ENCODE data around the gene MOB3B.
"Not testable (repeated sequence)": the region's sequence is repeated elsewhere in the genome, so short reads cannot be mapped to it uniquely, and the experiment has no call there.

The MOB3B gene

DNA sequence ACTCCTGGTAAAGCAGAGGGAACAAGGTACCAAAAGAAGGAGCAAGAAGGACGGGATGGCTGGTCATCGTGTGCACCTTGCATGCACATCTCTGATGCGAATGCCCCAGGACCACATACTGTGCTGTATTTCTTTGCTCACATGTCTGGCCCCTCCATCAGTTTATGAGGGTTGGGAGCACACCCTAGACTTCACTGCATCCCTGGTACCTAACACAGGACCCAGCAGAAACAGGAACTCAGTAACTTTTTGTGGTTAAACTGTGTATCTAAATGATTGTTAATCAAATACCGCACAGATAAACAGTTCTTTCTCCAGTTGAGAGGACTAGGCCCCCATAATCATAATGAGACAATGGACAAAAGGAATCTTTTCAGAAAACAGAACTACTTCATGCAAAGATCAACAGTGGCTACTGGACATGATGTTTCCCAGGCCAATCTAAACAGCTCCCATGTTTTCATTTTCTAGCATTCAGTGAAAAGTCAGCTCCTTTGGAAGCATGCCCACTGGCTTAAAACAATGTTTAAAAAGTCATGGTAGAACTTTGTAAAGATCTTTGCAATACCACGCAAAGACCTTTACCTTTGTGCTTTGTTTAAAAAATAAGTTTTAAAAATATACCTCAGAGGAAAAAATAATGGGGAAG, 61.0 kb downstream of the MOB3B start:
- Histone ChIP-seq H3K9me3 (replicated peaks in 1 of 2; ENCODE audit: control insufficient read depth in 2 of 2, insufficient read depth in 1 of 2, low read depth in 1 of 2, low read length in 2 of 2) (peaks cover 0 to 3% of the 10 kb centered on the region in 2 donors), H3K4ac (ENCODE audit: low read length) (no peak overlapping the region), H2AFZ (ENCODE audit: low read length) (no peak overlapping the region), H3K4me1 (ENCODE audit: control insufficient read depth in 2 of 2, insufficient read depth in 1 of 2, low read depth in 1 of 2, low read length in 2 of 2) (peaks cover 0 to 22% of the 10 kb centered on the region in 2 donors), H3K23ac (ENCODE audit: low read depth, low read length, poor library complexity) (no peak overlapping the region), H3K4me3 (ENCODE audit: low read length in 2 of 2) (no peak overlapping the region), H3K4me2 (ENCODE audit: insufficient read depth, low read length, poor library complexity, severe bottlenecking) (no peak overlapping the region), H4K8ac (ENCODE audit: low read depth, low read length) (no peak overlapping the region), H2BK120ac (ENCODE audit: low read depth, low read length) (no peak overlapping the region), H3K27ac (replicated peaks; ENCODE audit: low read length) (no peak overlapping the region), H3K36me3 (replicated peaks in 1 of 2; ENCODE audit: control insufficient read depth in 2 of 2, insufficient read depth in 2 of 2, low read length in 2 of 2) (peaks cover 0 to 59% of the 10 kb centered on the region in 2 donors), H2AK5ac (ENCODE audit: low read depth, low read length) (no peak overlapping the region), H3K27me3 (ENCODE audit: control insufficient read depth in 3 of 3, insufficient read depth in 3 of 3, low read depth in 1 of 3, low read length in 3 of 3) (no peaks in the 10 kb centered on the region), H2BK5ac (ENCODE audit: low read length) (no peak overlapping the region), H4K91ac (ENCODE audit: low read depth, low read length, poor library complexity) (no peak overlapping the region), H3K18ac (ENCODE audit: low read length) (no peak overlapping the region), H3K9ac (ENCODE audit: low read depth, low read length, poor library complexity) (no peak overlapping the region), H2BK15ac (ENCODE audit: low read length) (no peak overlapping the region), H2BK12ac (ENCODE audit: low read length) (no peak overlapping the region), H3K14ac (ENCODE audit: low read length) (no peak overlapping the region), H3K79me1 (ENCODE audit: low read depth, low read length) (no peaks in the 10 kb centered on the region)
- no CpG with 5 or more reads among the region's 5 CpGs for WGBS, 2 donors (ENCODE audit: extremely low coverage in 2 of 2, insufficient read length in 2 of 2, insufficient replicate concordance in 1 of 2)
- DNase-seq (ENCODE audit: low spot score), result no peak

DNA sequence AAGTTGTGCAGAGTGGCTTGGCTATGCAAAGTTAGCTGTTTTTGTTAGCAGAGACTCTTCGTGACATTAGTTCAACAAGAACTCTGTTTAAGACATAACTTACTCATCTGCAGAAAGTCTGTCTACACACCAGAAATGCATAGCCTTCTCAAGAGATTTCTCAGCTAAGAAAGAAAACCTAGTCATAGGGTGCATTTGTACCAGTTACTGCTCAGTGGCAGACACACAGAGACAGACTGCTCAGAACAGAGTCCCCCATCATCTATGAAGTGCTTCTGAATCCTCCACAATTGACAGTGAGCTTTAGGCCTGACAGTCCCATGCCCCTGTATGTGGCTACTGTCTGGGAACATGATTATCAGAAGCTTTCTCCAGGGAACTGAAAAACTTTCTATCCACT, 61.6 kb downstream of the MOB3B start:
- H2AFZ ChIP-seq (ENCODE audit: low read length), result no peak overlapping the region
- no peak overlapping the region for H3K18ac ChIP-seq (ENCODE audit: low read length)
- no peak overlapping the region for H2BK5ac ChIP-seq (ENCODE audit: low read length)
- WGBS, 2 donors (ENCODE audit: extremely low coverage in 2 of 2, insufficient read length in 2 of 2, insufficient replicate concordance in 1 of 2), result no CpG with 5 or more reads among the region's 1 CpG
- no peak overlapping the region for H4K91ac ChIP-seq (ENCODE audit: low read depth, low read length, poor library complexity)
- no peak overlapping the region for H2BK12ac ChIP-seq (ENCODE audit: low read length)
- no peak overlapping the region for H3K27ac ChIP-seq (replicated peaks; ENCODE audit: low read length)
- peaks cover 0 to 3% of the 10 kb centered on the region in 2 donors for H3K9me3 ChIP-seq (replicated peaks in 1 of 2; ENCODE audit: control insufficient read depth in 2 of 2, insufficient read depth in 1 of 2, low read depth in 1 of 2, low read length in 2 of 2)
- no peak overlapping the region for H2BK120ac ChIP-seq (ENCODE audit: low read depth, low read length)
- H4K8ac ChIP-seq (ENCODE audit: low read depth, low read length), result no peak overlapping the region
- H3K4me1 ChIP-seq (ENCODE audit: control insufficient read depth in 2 of 2, insufficient read depth in 1 of 2, low read depth in 1 of 2, low read length in 2 of 2), result peaks cover 0 to 16% of the 10 kb centered on the region in 2 donors
- DNase-seq (ENCODE audit: low spot score), result no peak
- H2AK5ac ChIP-seq (ENCODE audit: low read depth, low read length), result no peak overlapping the region
- no peak overlapping the region for H3K4ac ChIP-seq (ENCODE audit: low read length)
- no peak overlapping the region for H3K4me3 ChIP-seq (ENCODE audit: low read length in 2 of 2)
- H3K79me1 ChIP-seq (ENCODE audit: low read depth, low read length), result no peaks in the 10 kb centered on the region
- H3K23ac ChIP-seq (ENCODE audit: low read depth, low read length, poor library complexity), result no peak overlapping the region
- no peak overlapping the region for H3K4me2 ChIP-seq (ENCODE audit: insufficient read depth, low read length, poor library complexity, severe bottlenecking)
- H2BK15ac ChIP-seq (ENCODE audit: low read length), result no peak overlapping the region
- H3K27me3 ChIP-seq (ENCODE audit: control insufficient read depth in 3 of 3, insufficient read depth in 3 of 3, low read depth in 1 of 3, low read length in 3 of 3), result no peaks in the 10 kb centered on the region
- peaks cover 0 to 61% of the 10 kb centered on the region in 2 donors for H3K36me3 ChIP-seq (replicated peaks in 1 of 2; ENCODE audit: control insufficient read depth in 2 of 2, insufficient read depth in 2 of 2, low read length in 2 of 2)
- H3K9ac ChIP-seq (ENCODE audit: low read depth, low read length, poor library complexity), result no peak overlapping the region
- H3K14ac ChIP-seq (ENCODE audit: low read length), result no peak overlapping the region

DNA sequence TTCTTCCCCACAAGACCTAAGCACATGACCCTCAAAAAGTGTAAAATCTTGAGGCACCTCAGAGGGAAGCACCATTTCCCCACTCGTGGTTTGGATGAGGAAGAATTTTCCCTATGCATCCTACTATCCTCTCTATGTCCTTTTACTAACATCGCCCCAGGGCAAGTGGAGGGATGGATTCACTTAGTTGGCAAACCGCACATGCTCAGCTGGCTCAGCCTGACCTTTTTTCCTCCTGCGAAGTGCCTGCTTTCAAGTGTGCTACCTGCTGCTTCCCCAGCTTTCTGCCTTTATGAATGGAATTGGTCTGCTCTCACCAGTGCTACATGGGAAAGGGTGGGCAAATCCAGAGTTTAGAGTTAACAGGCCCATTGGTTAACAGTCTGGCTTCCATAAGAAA, 62.1 kb downstream of the MOB3B start:
- Histone ChIP-seq H3K27ac (replicated peaks; ENCODE audit: low read length) (no peak overlapping the region), H3K18ac (ENCODE audit: low read length) (no peak overlapping the region), H3K4me1 (ENCODE audit: control insufficient read depth in 2 of 2, insufficient read depth in 1 of 2, low read depth in 1 of 2, low read length in 2 of 2) (peaks cover 0 to 15% of the 10 kb centered on the region in 2 donors), H3K36me3 (replicated peaks in 1 of 2; ENCODE audit: control insufficient read depth in 2 of 2, insufficient read depth in 2 of 2, low read length in 2 of 2) (peaks cover 0 to 61% of the 10 kb centered on the region in 2 donors), H4K8ac (ENCODE audit: low read depth, low read length) (no peak overlapping the region), H2AFZ (ENCODE audit: low read length) (no peak overlapping the region), H4K91ac (ENCODE audit: low read depth, low read length, poor library complexity) (no peak overlapping the region), H3K79me1 (ENCODE audit: low read depth, low read length) (no peaks in the 10 kb centered on the region), H2BK12ac (ENCODE audit: low read length) (no peak overlapping the region), H2BK15ac (ENCODE audit: low read length) (no peak overlapping the region), H3K14ac (ENCODE audit: low read length) (no peak overlapping the region), H3K27me3 (ENCODE audit: control insufficient read depth in 3 of 3, insufficient read depth in 3 of 3, low read depth in 1 of 3, low read length in 3 of 3) (no peaks in the 10 kb centered on the region), H2AK5ac (ENCODE audit: low read depth, low read length) (no peak overlapping the region), H3K23ac (ENCODE audit: low read depth, low read length, poor library complexity) (no peak overlapping the region), H3K9ac (ENCODE audit: low read depth, low read length, poor library complexity) (no peak overlapping the region), H3K4me3 (ENCODE audit: low read length in 2 of 2) (no peak overlapping the region), H3K4me2 (ENCODE audit: insufficient read depth, low read length, poor library complexity, severe bottlenecking) (no peak overlapping the region), H3K9me3 (replicated peaks in 1 of 2; ENCODE audit: control insufficient read depth in 2 of 2, insufficient read depth in 1 of 2, low read depth in 1 of 2, low read length in 2 of 2) (peaks cover 0 to 3% of the 10 kb centered on the region in 2 donors), H2BK5ac (ENCODE audit: low read length) (no peak overlapping the region), H2BK120ac (ENCODE audit: low read depth, low read length) (no peak overlapping the region), H3K4ac (ENCODE audit: low read length) (no peak overlapping the region)
- DNase-seq (ENCODE audit: low spot score), result no peak
- no CpG with 5 or more reads among the region's 4 CpGs for WGBS, 2 donors (ENCODE audit: extremely low coverage in 2 of 2, insufficient read length in 2 of 2, insufficient replicate concordance in 1 of 2)

DNA sequence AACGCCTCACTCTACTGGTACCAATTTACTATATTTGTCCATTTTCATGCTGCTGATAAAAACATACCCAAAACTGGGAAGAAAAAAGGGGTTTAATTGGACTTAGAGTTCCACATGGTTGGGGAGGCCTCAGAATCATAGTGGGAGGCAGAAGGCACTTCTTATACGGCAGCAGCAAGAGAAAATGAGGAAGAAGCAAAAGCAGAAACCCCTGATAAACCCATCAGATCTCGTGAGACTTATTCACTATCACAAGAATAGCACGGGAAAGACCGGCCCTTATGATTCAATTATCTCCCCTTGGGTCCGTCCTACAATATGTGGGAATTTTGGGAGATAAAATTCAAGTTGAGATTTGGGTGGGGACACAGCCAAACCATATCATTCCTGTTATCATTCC, 63.1 kb downstream of the MOB3B start:
- DNase-seq (ENCODE audit: low spot score); H3K79me1 ChIP-seq (ENCODE audit: low read depth, low read length); H3K4me3 ChIP-seq (ENCODE audit: low read length in 2 of 2); H3K23ac ChIP-seq (ENCODE audit: low read depth, low read length, poor library complexity); H2BK12ac ChIP-seq (ENCODE audit: low read length); H4K8ac ChIP-seq (ENCODE audit: low read depth, low read length); H2BK15ac ChIP-seq (ENCODE audit: low read length); H2AFZ ChIP-seq (ENCODE audit: low read length); H2AK5ac ChIP-seq (ENCODE audit: low read depth, low read length); H2BK5ac ChIP-seq (ENCODE audit: low read length); H3K4ac ChIP-seq (ENCODE audit: low read length); H3K9ac ChIP-seq (ENCODE audit: low read depth, low read length, poor library complexity); H3K27me3 ChIP-seq (ENCODE audit: control insufficient read depth in 3 of 3, insufficient read depth in 3 of 3, low read depth in 1 of 3, low read length in 3 of 3); H3K27ac ChIP-seq (replicated peaks; ENCODE audit: low read length); H3K9me3 ChIP-seq (replicated peaks in 1 of 2; ENCODE audit: control insufficient read depth in 2 of 2, insufficient read depth in 1 of 2, low read depth in 1 of 2, low read length in 2 of 2); H3K18ac ChIP-seq (ENCODE audit: low read length); H4K91ac ChIP-seq (ENCODE audit: low read depth, low read length, poor library complexity); H2BK120ac ChIP-seq (ENCODE audit: low read depth, low read length); H3K4me2 ChIP-seq (ENCODE audit: insufficient read depth, low read length, poor library complexity, severe bottlenecking); H3K14ac ChIP-seq (ENCODE audit: low read length): not testable (repeated sequence)
- H3K36me3 ChIP-seq (replicated peaks in 1 of 2; ENCODE audit: control insufficient read depth in 2 of 2, insufficient read depth in 2 of 2, low read length in 2 of 2), result peaks cover 0 to 54% of the 10 kb centered on the region in 2 donors
- no CpG with 5 or more reads among the region's 6 CpGs for WGBS, 2 donors (ENCODE audit: extremely low coverage in 2 of 2, insufficient read length in 2 of 2, insufficient replicate concordance in 1 of 2)
- H3K4me1 ChIP-seq (ENCODE audit: control insufficient read depth in 2 of 2, insufficient read depth in 1 of 2, low read depth in 1 of 2, low read length in 2 of 2), result peaks cover 0 to 15% of the 10 kb centered on the region in 2 donors
